GM18502 (cell line): ENCODE data around the gene RHEB.

ENCODE experiments used
- ATAC-seq: cut with Tn5 transposase; IDR thresholded peaks from one replicate; pipeline ENCODE4 v1.9.1; 2021; ENCODE audit warnings: mild to moderate bottlenecking; ENCODE audit not compliant: unreplicated experiment, poor library complexity

RHEB gene

GRCh38 chr7:151452680-151453325 lies 66.9 kb downstream of the RHEB start:
- no peak for ATAC-seq

GRCh38 chr7:151451626-151452571 lies 67.8 kb downstream of the RHEB start:
- ATAC-seq: no peak

- no peak for ATAC-seq
Observed at GRCh38 chr7:151451156-151451555, 68.5 kb downstream of the RHEB start.

GRCh38 chr7:151449990-151450389 lies 69.7 kb downstream of the RHEB start:
- no peak for ATAC-seq

GRCh38 chr7:151448261-151449252 lies 71.1 kb downstream of the RHEB start:
- ATAC-seq: peak; percentile 78

GRCh38 chr7:151447901-151448260 lies 71.8 kb downstream of the RHEB start:
- ATAC-seq: no peak

- no peak for ATAC-seq
Observed at GRCh38 chr7:151447312-151447711, 72.4 kb downstream of the RHEB start.

GRCh38 chr7:151446412-151446811 lies 73.3 kb downstream of the RHEB start:
- no peak for ATAC-seq

GRCh38 chr7:151444632-151445031 lies 75.1 kb downstream of the RHEB start:
- no peak for ATAC-seq

GRCh38 chr7:151442776-151443496 lies 76.8 kb downstream of the RHEB start:
- no peak for ATAC-seq

GRCh38 chr7:151440799-151441445 lies 78.8 kb downstream of the RHEB start:
- no peak for ATAC-seq

- ATAC-seq: no peak
Observed at GRCh38 chr7:151439855-151440798, 79.6 kb downstream of the RHEB start, which contains the start of gene CRYGN. Gene CRYGN, minus strand, starts transcription at chr7:151440141. Its CDS starts 224 bp downstream, at chr7:151439917.

- ATAC-seq: no peak
Observed at GRCh38 chr7:151438864-151439601, 80.7 kb downstream of the RHEB start.

- ATAC-seq: no peak
Observed at GRCh38 chr7:151437866-151438516, 81.7 kb downstream of the RHEB start.

GRCh38 chr7:151437159-151437553 lies 82.5 kb downstream of the RHEB start:
- no peak for ATAC-seq

- ATAC-seq: no peak
Observed at GRCh38 chr7:151436446-151437158, 83.1 kb downstream of the RHEB start.
